EL (cell line): ENCODE results near the gene ADAD2.
"Not testable (repeated sequence)": the region's sequence is repeated elsewhere in the genome, so short reads cannot be mapped to it uniquely, and the experiment has no call there.

Source experiments
- DNase-seq: peaks from one replicate; pipeline ENCODE4 v3.0.0-alpha.2; 2016

ADAD2 gene

DNA sequence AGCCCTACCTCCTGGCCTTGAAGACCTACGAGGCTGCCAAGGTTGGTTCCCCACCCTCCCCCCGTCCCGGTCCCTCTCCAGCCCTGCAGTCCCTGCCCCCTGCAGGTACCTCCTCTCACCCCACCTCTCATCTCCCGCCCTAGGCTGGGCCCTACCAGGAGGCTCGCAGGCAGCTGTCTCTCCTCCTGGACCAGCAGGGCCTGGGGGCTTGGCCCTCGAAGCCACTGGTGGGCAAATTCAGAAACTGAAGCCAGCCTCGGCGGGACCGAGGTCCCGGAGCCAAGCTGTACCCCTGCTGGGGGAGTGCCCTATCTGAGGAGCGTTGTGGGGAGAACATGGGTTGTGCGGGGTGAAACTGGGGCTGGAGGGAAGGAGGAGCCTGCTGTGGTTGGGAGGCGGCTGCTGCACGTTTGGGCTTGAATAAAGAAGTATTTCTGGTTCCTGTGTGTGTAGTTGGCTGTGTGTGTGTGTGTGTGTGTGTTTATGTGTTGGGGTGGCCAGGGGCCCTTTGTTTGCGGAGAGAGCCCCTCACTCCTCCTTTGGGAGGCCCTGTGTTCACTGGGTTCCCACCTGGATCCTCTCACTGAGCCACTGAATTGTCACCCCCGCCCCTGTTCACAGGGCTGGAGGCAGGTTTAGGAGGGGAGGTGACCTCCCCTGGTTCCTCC is 5.9 kb downstream of the ADAD2 start:
- no peak for DNase-seq

DNA sequence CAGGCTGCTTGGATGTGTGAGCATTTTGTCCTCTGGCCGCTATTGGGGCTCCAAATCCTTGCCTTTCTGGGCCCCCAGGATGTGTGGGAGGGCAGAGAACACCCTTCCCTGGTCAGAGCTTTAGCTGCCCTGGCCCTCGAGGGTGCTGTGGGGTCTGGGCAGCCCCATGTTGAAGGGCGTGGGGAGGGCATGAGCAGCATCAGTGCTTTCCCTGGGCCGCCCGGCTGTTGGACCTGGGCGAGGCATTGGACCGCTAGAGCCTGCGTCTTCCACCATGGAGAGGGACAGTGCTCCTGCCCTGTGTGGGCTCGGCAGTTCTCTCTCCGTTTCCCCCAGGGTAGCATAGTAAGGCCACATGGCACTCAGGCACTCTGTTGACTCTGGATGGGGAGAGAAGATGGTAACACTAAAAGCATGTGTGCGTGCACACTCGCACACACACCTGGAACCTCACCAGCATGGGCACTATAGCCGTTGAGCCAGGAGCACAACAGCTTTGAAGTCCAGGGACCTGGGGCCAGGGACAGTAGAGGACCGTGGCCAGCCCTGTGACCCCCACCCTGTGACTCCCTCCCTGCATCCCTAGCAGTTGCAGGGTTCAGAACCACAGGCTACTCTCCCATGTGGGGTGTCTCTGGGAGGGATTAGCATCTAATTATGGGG is 6.6 kb downstream of the ADAD2 start:
- DNase-seq, result no peak

DNA sequence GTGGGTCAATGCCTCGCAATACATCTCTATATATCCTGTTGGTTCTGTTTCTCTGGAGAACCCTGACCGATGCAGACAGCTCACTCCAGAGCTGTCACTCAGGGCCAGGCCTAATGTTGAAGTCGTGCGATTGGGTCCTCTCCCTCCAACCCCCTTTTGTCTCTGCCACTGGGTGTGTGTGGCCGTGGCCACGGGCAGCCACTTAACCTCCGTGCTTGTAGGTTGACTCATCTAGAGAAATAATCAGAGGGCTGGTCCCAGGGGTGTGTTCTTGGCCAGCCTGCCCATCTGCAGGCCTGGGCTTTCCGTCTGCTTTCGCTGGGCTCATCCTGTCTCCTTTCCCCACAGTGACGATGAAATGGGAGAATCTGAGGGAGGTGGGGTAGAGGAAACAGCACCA is 7.4 kb downstream of the ADAD2 start:
- peak; percentile 44 for DNase-seq

DNA sequence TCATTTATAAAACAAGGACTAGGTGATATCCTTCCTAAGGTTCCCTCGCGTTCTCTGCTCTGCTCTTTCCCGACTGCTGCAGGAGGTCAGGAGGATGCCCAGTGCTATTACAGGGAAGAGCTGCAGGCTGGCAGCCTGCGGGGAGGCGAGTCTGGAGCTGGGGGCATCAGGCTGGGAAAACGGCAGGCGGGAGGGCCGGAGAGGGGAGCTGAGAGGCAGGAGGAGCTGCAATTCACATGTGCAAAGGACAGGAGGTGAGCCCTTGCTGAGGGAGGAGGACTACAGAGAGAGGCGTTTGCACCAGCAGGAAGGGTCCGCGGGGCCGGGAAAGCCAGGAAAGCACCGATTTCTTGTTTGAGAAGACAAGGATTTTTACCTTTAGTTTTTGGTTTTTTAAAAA is 8.1 kb downstream of the ADAD2 start:
- DNase-seq, result no peak

DNA sequence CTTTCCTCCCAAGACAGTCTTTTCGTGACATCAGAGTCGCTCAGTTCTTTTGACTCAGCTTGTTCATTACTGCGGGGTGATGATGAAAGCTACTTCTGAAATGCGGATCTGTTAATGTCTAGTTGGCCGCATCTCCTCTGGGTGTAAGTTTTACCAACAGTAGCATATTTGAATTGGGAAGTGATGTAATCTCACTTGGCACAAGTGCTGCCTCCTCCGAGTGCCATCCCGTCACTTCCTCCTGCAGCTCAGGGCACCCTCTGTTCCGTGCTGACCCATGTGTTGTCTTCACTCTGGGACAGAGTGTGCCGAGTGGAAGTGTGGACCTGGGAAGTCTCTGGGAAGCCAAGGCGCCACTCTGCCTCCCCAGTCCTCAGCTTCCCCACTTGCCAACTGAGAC is 8.9 kb downstream of the ADAD2 start:
- peak; percentile 43 for DNase-seq

DNA sequence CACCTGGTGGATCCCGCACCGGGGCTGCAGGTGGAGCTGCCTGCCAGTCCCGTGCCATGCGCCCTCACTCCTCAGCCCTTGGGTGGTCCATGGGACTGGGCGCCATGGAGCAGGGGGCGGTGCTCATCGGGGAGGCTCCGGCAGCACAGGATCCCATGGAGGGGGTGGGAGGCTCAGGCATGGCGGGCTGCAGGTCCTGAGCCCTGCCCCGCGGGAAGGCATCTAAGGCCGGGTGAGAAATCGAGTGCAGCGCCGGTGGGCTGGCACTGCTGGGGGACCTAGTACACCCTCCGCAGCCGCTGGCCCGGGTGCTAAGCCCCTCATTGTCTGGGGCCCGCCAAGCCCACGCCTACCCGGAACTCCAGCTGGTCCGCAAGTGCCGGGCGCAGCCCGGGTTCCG is 13.6 kb downstream of the ADAD2 start:
- DNase-seq, result not testable (repeated sequence)

DNA sequence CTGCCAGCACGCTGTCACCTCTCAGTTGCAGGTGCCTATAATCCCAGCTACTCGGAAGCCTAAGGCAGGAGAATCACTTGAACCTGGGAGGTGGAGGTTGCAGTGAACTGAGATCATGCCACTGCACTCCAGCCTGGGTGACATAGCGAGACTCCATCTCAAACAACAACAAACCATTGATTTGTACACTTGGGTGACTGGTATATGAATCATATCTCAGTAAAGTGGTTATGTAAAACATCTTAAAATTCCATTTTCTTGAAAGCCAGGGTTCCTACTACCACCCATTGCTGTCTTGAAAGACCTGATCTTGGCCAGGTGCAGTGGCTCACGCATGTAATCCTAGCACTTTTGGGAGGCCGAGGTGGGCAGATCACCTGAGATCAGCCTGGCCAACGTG is 14.2 kb downstream of the ADAD2 start:
- not testable (repeated sequence) for DNase-seq

DNA sequence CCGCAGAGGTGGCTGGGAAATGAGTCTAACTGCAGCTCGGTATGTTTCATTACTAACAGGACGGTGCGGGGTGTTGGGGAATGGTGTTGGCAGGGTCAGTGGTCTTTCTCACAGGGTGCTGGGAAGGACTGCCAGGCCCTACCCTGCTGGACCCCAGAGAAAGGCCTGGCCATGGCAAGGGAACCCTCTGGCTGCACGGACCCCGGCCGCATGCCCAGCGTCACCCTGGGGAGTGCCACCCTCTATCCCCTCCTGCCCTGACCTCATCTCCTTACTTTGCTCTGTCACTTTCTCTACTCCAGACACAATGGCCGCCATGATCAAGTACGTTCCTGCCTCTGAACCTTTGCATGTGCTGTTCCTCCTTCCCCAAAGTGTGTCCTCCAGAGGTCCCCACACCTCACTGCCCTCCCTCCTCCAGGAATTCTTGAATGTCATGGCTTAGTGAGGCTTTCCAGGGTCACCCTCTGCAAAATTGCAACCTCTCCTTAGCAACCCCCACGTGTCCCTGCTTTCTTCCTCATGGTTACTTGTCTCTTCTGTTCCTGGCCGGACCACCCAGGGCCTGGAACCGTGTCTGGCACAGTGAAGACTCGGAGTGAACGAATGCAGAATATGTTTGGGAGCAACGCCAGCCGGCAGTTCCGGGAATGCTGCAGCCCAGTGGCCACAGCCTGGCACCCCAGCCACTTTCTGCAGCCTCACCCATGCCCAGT is 15.2 kb downstream of the ADAD2 start:
- DNase-seq, result no peak

DNA sequence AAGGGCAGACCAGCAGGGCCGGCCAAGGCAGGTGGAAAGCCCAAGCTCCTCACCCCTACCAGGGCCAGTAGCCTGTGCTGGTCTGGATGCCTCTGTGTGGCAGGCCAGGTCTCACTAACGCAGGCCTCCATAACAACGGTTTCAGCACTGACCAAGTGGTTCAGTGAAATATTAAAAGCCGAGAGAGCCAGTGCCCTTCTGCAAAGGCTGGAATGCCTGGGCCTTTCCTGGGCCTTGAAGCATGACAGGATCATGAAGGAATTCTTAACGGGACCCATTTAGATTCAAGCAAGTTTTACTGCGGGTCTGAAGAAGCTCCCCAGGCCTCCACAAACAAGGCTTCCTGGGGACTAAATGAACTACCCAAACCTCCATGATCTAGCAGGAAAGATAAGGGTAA is 16.3 kb downstream of the ADAD2 start:
- no peak for DNase-seq

DNA sequence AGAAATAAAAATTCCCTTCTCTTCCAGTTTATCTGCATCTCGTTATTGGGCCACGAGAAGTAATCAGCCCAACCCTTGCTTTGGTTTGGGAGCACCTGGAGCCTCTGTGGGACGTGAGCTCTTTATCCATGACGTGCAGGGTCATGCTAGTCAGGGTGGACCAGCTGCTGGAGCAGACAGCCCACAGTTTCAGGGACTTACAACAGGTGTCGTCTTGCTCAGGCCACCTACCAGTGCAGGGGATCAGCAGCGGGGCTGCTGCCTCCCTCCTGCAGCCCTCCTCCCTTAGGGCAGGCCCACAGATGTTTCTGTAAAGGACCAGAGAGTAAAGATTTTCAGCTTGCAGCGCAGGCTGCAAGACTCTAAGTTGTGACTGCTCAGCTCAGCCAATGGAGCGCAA is 16.9 kb downstream of the ADAD2 start:
- no peak for DNase-seq

DNA sequence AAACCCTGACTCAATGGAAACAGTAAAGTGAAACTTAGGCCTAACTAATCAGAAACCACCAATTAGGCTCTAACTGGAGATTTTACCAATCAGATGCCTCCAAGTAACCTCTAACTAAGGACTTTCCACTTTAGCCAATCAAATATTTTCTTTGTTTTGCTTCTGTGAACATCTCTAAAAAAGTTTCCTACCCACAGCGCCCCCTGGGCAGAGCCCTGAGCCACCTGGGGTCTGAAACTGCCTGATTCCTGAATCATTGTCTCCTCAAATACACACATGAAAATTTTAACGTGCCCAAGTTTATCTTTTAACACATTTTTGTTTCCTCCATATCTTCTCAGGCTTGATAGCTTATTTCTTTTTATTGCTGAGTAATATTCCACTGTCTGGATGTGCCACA is 19.0 kb downstream of the ADAD2 start:
- no peak for DNase-seq

DNA sequence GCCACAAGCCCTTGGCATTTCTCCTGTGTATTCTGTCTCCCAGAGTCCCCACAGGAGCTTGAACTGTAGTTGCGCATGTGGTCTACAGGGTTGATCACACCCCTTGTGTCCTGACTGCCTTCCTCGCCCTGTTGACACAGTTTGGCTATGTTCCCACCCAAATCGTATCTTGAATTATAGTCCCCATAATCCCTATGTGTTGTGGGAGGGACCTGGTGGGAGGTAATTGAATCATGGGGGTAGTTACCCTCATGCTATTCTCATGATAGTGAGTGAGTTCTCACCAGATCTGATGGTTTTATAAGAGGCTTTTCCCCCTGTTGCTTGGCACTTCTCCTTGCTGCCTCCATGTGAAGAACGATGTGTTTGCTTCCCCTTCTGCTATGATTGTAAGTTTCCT is 21.2 kb downstream of the ADAD2 start:
- DNase-seq, result no peak

DNA sequence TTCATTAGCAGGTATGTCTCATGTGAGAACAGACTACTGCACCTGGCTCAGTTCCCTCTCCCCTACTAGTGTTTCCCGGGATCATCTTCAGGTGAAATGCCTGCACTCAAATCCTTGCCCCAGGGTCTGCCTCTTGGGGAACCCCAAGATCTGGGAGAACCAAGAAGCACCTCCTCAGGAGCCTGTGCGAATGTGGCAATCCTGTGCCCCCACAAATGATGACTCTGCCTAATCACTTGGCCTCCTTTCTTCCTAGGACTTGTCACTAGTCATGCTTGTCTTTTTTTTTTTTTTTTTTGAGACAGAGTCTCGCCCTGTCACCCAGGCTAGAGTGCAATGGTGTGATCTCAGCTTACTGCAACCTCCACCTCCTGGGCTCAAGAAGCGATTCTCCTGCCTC is 21.7 kb downstream of the ADAD2 start:
- DNase-seq, result no peak

DNA sequence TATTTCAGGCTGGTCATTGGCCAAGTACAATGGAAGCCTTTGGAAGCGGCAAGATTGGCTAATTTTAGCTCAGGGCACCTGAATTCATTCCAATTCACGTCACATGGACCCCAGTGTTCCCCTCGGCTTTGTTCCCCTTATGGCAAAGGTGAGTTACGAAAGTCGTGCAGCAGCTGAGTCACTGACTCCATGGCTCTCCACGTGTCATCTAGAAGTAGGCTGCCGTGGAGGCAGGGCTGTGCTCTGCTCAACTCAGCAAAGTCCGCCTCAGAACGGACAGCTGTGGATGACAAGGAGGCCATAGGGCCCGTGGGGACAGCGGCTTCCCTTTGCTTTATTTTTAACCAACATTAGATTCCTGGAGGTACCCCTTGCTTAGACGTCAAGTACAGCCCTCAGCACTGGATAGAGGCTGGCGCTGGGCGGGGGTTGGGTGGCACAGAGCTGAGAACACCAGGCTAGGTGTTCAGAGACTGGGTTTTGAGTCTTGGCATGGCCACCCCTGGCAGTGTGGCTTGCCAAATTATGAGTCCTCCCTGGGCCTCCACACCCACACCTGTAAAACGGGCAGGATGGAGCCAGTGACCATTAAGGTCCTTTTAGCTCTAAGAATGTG is 23.6 kb downstream of the ADAD2 start:
- DNase-seq, result no peak

DNA sequence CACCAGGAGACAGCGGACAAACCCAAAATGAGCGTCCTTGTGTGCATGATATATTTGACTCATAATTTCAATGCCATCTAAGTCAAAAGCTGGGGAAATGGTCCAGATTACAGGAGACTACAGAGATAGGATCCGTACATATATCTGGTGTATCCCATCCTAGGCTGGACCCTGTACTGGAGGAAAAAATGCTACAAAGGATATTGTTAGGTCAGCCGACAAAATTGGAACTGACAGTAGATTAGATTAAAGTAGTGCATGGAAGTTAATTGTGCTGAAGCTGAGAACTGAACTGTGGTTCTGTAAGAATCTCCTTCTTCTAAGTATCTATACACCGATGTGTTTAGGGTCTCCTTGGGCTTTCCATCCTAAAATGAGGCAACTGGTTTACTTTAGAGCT is 24.6 kb downstream of the ADAD2 start:
- DNase-seq, result no peak

DNA sequence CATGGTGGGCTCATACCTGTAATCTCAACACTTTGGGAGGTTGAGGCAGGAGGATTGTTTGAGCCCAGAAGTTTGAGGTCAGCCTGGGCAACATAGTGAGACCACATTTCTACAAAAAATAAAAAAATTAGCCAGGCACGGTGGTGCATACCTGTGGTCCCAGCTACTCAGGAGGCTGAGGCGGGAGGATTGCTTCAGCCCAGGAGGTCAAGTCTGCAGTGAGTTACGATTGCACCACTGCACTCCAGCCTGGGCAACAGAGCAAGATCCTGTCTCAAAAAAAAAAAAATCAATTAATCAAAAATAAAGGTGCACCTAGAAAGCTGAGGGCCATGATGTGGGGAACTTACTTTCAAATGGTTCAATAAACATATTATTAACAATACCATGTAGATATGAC is 25.2 kb downstream of the ADAD2 start:
- DNase-seq, result not testable (repeated sequence)

DNA sequence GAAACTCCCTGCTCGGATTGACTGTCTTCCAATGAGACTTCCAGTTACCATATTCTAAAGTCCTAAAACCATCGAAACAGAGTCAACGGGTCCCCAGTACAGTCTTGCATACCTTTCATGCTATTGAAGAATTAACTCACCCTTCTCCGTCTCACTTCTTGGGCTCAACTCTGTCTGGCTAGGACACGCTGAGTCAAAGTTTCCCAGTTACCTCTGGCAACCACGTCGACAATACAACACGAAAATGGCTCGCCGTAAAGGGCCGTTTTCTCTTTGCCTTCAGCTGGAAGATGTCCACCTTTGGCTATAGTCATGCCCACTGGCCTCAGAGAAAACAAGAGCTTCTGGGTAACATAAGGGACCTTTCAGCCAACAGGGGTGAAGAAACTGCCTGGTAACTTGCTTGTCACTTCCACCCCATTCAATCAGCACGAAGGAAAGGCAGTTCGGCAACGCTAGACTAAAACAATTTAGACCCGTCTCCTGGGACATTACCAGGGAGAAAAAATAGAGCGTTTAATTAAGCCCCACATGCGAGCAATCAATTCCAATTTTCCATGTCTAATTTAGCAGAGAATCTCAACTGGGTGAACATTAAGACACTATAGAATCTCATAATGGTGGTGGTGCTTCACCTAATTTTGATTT is 27.3 kb downstream of the ADAD2 start:
- DNase-seq, result no peak

DNA sequence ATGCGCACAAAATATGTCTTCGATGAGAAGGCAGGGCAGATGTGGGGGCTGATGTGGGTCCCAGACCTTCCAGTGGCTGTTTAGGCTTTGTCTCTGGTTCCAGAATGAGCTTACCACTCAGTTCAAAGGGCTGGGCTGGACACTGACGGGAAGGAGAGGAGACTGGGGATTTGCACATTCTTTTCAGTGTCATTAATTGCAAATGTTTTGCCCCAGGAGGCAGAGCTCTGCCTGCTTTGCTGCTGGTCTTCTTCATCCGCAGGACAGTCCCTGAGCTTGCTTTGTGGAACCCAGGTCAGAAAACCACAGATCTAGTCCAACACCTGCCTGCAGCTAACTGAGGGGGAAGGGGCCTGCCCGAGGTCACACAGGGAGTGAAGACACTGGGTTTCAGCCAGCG is 28.0 kb downstream of the ADAD2 start:
- no peak for DNase-seq

DNA sequence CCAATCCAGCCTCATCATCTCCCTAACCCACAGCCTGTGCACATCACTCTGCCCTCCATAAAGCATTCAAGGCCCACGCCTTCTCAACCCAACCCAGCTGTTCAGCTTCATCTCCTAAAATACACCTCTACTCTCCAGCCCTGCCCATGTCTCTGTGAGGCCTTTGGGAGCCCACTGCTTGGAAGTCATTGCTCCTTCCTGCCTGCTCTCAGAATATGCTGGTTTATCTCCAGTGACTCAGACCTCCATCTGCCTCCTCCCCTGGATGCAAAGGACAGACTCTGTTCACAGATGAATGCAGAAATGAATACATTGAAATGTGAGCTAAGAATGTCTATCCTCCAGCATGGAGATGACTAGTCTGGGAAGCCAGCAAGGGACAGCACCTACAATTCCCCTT is 29.9 kb downstream of the ADAD2 start:
- peak; percentile 21 for DNase-seq

DNA sequence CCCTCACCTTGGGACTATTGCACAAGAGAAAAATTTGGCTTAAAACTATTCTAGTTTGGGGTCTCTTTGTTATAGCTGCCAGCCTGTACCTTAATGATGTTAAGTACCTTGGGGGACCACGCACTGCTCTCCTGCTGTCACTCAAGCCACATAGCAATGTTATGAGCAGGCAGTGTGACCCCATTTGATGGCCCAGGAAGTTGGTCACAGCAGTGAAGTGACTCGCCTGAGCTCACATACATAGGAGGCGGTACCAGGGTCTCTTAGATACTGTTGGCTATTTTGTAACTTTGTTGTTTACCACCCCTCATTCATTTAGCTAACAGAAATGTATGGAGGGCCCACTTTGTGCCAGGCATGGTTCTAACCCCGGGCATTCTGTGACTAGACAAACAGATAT is 32.5 kb downstream of the ADAD2 start:
- peak; percentile 31 for DNase-seq

DNA sequence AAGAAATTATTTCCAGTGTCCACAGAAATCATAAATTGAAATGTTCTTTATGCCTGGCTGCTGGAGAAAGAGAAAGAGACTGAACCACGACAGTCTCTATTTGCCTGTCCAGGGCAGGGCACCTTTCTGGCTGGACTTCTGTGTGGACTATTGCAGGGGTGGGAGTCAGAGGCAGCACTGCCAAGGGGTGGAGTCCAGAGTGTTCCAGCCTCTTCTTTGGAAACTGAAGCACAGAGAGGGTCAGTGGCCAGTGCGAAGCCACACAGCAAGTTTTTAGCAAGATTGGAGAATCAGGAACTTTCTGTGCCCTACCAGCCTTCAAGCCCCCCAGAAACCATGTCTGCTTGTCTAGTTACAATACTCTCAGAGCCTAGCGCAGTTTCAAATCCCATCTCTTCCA is 33.6 kb downstream of the ADAD2 start:
- no peak for DNase-seq

DNA sequence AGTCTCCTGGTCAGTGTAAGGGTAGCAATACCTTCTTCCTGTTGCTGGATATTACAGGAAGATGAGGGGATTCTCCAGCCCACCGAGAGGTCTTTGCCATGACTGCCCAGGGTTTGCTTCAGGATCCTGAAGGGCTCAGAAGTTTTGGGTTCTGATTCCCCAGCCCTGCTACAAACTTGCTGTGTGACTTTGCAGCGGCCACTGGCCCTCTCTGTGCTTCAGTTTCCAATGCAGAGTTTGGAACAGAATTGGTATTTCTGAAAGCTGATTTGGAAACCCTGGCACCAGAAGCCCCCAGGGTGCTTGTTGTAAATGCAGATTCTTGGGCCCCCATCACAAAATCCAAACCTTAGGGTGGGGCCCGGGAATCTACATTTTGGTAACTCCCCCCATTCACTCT is 34.2 kb downstream of the ADAD2 start:
- no peak for DNase-seq

DNA sequence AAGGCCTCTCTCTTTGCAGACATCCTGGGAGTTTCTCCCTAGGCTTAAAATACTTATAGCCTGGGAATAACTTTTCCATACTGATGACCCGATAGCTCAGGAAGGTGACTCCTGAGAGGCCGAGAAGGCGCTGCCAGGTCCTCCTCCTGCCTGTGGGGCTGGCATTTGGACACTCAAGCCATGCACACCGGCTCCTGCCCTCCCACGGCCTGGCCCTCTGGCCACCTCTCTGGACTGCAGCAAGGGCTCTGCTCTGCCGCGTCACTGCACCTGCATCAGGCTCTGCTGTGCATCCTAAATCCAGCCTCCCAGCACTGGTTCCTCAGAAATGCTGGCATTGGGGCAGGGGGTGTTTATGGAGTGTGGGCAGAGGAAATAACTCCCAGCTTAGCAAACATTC is 34.6 kb downstream of the ADAD2 start:
- DNase-seq, result no peak
